ENCODE data around the gene DCUN1D3. TPM values are rescaled to one million over a fixed set of nuclear protein-coding genes. Genes with fewer than 3 reads are reported as not detected.

The DCUN1D3 gene
- total and polyA plus RNA-seq, 8 donors = 1.4 to 25.7 (median 7.7) TPM

- Histone ChIP-seq H3K4me1 (peaks cover 21 to 78% (median 41%) of the 10 kb centered on the region in 4 donors), H3K36me3 (peaks cover 0 to 2% (median 0%) of the 10 kb centered on the region in 4 donors), H3K27ac (peak overlapping the region in 4 of 5 donors; percentile 65 to 82 (median 67)), H3K9me3 (no peaks in the 10 kb centered on the region), H3K4me3 (no peak overlapping the region), H3K27me3 (no peaks in the 10 kb centered on the region)
- peak in 1 of 2 donors; percentile 47 for DNase-seq
- 31 to 52% (median 37%) methylated on average over 2 of the region's 2 CpGs for WGBS, 5 donors
- intact Hi-C loops (cut with DNase I; ENCODE audit: low total_unique reads) = no loop called here
- peak; percentile 31 to 63 (median 34) for TF ChIP-seq POLR2AphosphoS5 (IDR thresholded peaks at IDR 0.05)
- no peak for TF ChIP-seq EP300 (IDR thresholded peaks at IDR 0.05)
Observed at GRCh38 chr16:20910781-20911321, 10.7 kb upstream of the DCUN1D3 start.

- Histone ChIP-seq H3K27ac (peak overlapping the region; percentile 21 to 99 (median 98)), H3K9me3 (no peaks in the 10 kb centered on the region), H3K4me1 (peaks cover 62 to 93% (median 71%) of the 10 kb centered on the region in 4 donors), H3K4me3 (no peak overlapping the region), H3K36me3 (no peaks in the 10 kb centered on the region), H3K27me3 (no peaks in the 10 kb centered on the region)
- WGBS, 5 donors = 66 to 80% (median 66%) methylated on average over 4 of the region's 4 CpGs
- peak in 1 of 2 donors; percentile 73 for DNase-seq
- TF ChIP-seq POLR2A (IDR thresholded peaks at IDR 0.05) (no peak), CTCF (IDR thresholded peaks at IDR 0.05) (no peak), POLR2AphosphoS5 (IDR thresholded peaks at IDR 0.05) (peak in 1 of 3 donors; percentile 44), EP300 (IDR thresholded peaks at IDR 0.05) (no peak)
- intact Hi-C loops (cut with DNase I; ENCODE audit: low total_unique reads) = loop anchor here (10.0 kb wide), 1 partner anchor 52 kb away; no protein-coding TSS in a partner anchor
Observed at GRCh38 chr16:20906341-20907255, 6.4 kb upstream of the DCUN1D3 start.

GRCh38 chr16:20905576-20905975 is 5.4 kb upstream of the DCUN1D3 start:
- Histone ChIP-seq H3K9me3 (no peaks in the 10 kb centered on the region), H3K4me3 (no peak overlapping the region), H3K36me3 (no peaks in the 10 kb centered on the region), H3K4me1 (peaks cover 60 to 87% (median 67%) of the 10 kb centered on the region in 4 donors), H3K27ac (peak overlapping the region; percentile 26 to 99 (median 98)), H3K27me3 (no peaks in the 10 kb centered on the region)
- WGBS, 5 donors = 54 to 64% (median 61%) methylated on average over 3 of the region's 3 CpGs
- DNase-seq = no peak
- TF ChIP-seq EP300 (IDR thresholded peaks at IDR 0.05) (no peak), POLR2AphosphoS5 (IDR thresholded peaks at IDR 0.05) (no peak), POLR2A (IDR thresholded peaks at IDR 0.05) (no peak), CTCF (IDR thresholded peaks at IDR 0.05) (no peak)
- intact Hi-C loops (cut with DNase I; ENCODE audit: low total_unique reads) = loop anchor here (10.0 kb wide), 1 partner anchor 51 kb away; no protein-coding TSS in a partner anchor

GRCh38 chr16:20904507-20905081 is 4.4 kb upstream of the DCUN1D3 start:
- intact Hi-C loops (cut with DNase I; ENCODE audit: low total_unique reads) = loop anchor here (10.0 kb wide), 1 partner anchor 50 kb away; no protein-coding TSS in a partner anchor
- DNase-seq = peak; percentile 30 to 74
- H3K4me1 ChIP-seq = peaks cover 60 to 82% (median 68%) of the 10 kb centered on the region in 4 donors

More at GRCh38 chr16:20904507-20905081, 4.4 kb upstream of the DCUN1D3 start:
- 13 to 26% (median 17%) methylated on average over 3 of the region's 3 CpGs for WGBS, 5 donors
- Histone ChIP-seq H3K36me3 (no peaks in the 10 kb centered on the region), H3K27ac (peak overlapping the region in 4 of 5 donors; percentile 98 to 99 (median 98)), H3K27me3 (no peaks in the 10 kb centered on the region), H3K9me3 (no peaks in the 10 kb centered on the region), H3K4me3 (peak overlapping the region in 1 of 4 donors; percentile 11)
- TF ChIP-seq POLR2AphosphoS5 (IDR thresholded peaks at IDR 0.05) = peak in 2 of 3 donors; percentile 68 to 82
- TF ChIP-seq EP300 (IDR thresholded peaks at IDR 0.05) = no peak
